GM03348 (cell line): ENCODE measurements around the gene PRKCE.

Experiments
- DNase-seq: peaks from one replicate; pipeline ENCODE4 v3.0.0; 2012; ENCODE audit warnings: low spot score

The PRKCE gene

GRCh38 chr2:46170611-46171350 is 519.3 kb downstream of the PRKCE start:
- DNase-seq = no peak

GRCh38 chr2:46171411-46171953 is 520.0 kb downstream of the PRKCE start:
- DNase-seq = peak; percentile 72

GRCh38 chr2:46171996-46172546 is 520.6 kb downstream of the PRKCE start:
- DNase-seq = no peak

- no peak for DNase-seq
Observed at GRCh38 chr2:46173030-46173429, 521.6 kb downstream of the PRKCE start.

- DNase-seq = no peak
Observed at GRCh38 chr2:46173636-46174250, 522.3 kb downstream of the PRKCE start.

- DNase-seq = no peak
Observed at GRCh38 chr2:46174345-46175170, 523.1 kb downstream of the PRKCE start.

- no peak for DNase-seq
Observed at GRCh38 chr2:46175419-46175818, 523.9 kb downstream of the PRKCE start.

- DNase-seq = no peak
Observed at GRCh38 chr2:46177461-46178089, 526.1 kb downstream of the PRKCE start.

- DNase-seq = peak; percentile 85
Observed at GRCh38 chr2:46179037-46179621, 527.7 kb downstream of the PRKCE start.

GRCh38 chr2:46180189-46180588 is 528.7 kb downstream of the PRKCE start:
- no peak for DNase-seq

- no peak for DNase-seq
Observed at GRCh38 chr2:46181306-46181705, 529.8 kb downstream of the PRKCE start.

GRCh38 chr2:46181789-46182530 is 530.5 kb downstream of the PRKCE start:
- no peak for DNase-seq

GRCh38 chr2:46183426-46183825 is 532.0 kb downstream of the PRKCE start:
- DNase-seq = no peak

GRCh38 chr2:46184794-46185583 is 533.5 kb downstream of the PRKCE start:
- DNase-seq = no peak

GRCh38 chr2:46187112-46187618 is 535.7 kb downstream of the PRKCE start:
- DNase-seq = peak; percentile 83

- DNase-seq = no peak
Observed at GRCh38 chr2:46188041-46188716, 536.7 kb downstream of the PRKCE start.

GRCh38 chr2:46193356-46193755 is 541.9 kb downstream of the PRKCE start:
- DNase-seq = no peak

- no peak for DNase-seq
Observed at GRCh38 chr2:46193855-46194254, 542.4 kb downstream of the PRKCE start.

- DNase-seq = no peak
Observed at GRCh38 chr2:46194856-46195255, 543.4 kb downstream of the PRKCE start.
